Measurements from ENCODE around the gene ENDOV.

Gene ENDOV

GRCh38 chr17:80452173-80452915 is 37.4 kb downstream of the ENDOV start:
- H3K27me3 Mint-ChIP-seq (ENCODE audit: low read depth) = peaks cover 4% of the 10 kb centered on the region
- H3K4me3 Mint-ChIP-seq = no peak overlapping the region
- peaks cover 22% of the 10 kb centered on the region for H3K4me1 Mint-ChIP-seq (ENCODE audit: low read depth)
- H3K36me3 Mint-ChIP-seq (ENCODE audit: low read depth) = peaks cover 2% of the 10 kb centered on the region
- H3K9me3 Mint-ChIP-seq = no peaks in the 10 kb centered on the region
- no peak overlapping the region for H3K27ac Mint-ChIP-seq

- peaks cover 2% of the 10 kb centered on the region for H3K36me3 Mint-ChIP-seq (ENCODE audit: low read depth)
- H3K4me1 Mint-ChIP-seq (ENCODE audit: low read depth) = peaks cover 30% of the 10 kb centered on the region
- peak overlapping the region; percentile 98 for H3K27ac Mint-ChIP-seq
- peaks cover 10% of the 10 kb centered on the region for H3K27me3 Mint-ChIP-seq (ENCODE audit: low read depth)
- no peaks in the 10 kb centered on the region for H3K9me3 Mint-ChIP-seq
- H3K4me3 Mint-ChIP-seq = peak overlapping the region; percentile 94
Measured at GRCh38 chr17:80453126-80453997, 38.4 kb downstream of the ENDOV start.

GRCh38 chr17:80453998-80454556 is 39.1 kb downstream of the ENDOV start:
- H3K4me3 Mint-ChIP-seq = peak overlapping the region; percentile 94
- no peaks in the 10 kb centered on the region for H3K9me3 Mint-ChIP-seq
- H3K4me1 Mint-ChIP-seq (ENCODE audit: low read depth) = peaks cover 30% of the 10 kb centered on the region
- H3K36me3 Mint-ChIP-seq (ENCODE audit: low read depth) = peaks cover 2% of the 10 kb centered on the region
- peak overlapping the region; percentile 98 for H3K27ac Mint-ChIP-seq
- H3K27me3 Mint-ChIP-seq (ENCODE audit: low read depth) = peaks cover 15% of the 10 kb centered on the region

- Mint-ChIP-seq H3K36me3 (ENCODE audit: low read depth) (peaks cover 2% of the 10 kb centered on the region), H3K27me3 (ENCODE audit: low read depth) (peaks cover 21% of the 10 kb centered on the region), H3K4me3 (peak overlapping the region; percentile 94), H3K27ac (peak overlapping the region; percentile 94), H3K9me3 (no peaks in the 10 kb centered on the region), H3K4me1 (ENCODE audit: low read depth) (peaks cover 30% of the 10 kb centered on the region)
Measured at GRCh38 chr17:80454557-80455335, 39.8 kb downstream of the ENDOV start.

GRCh38 chr17:80455336-80455710 is 40.4 kb downstream of the ENDOV start:
- H3K4me3 Mint-ChIP-seq = peak overlapping the region; percentile 91
- H3K9me3 Mint-ChIP-seq = no peaks in the 10 kb centered on the region
- peaks cover 23% of the 10 kb centered on the region for H3K27me3 Mint-ChIP-seq (ENCODE audit: low read depth)
- peaks cover 30% of the 10 kb centered on the region for H3K4me1 Mint-ChIP-seq (ENCODE audit: low read depth)
- H3K36me3 Mint-ChIP-seq (ENCODE audit: low read depth) = peaks cover 2% of the 10 kb centered on the region
- H3K27ac Mint-ChIP-seq = peak overlapping the region; percentile 94

GRCh38 chr17:80455784-80456183 is 40.8 kb downstream of the ENDOV start:
- Mint-ChIP-seq H3K4me3 (peak overlapping the region; percentile 91), H3K4me1 (ENCODE audit: low read depth) (peaks cover 30% of the 10 kb centered on the region), H3K27me3 (ENCODE audit: low read depth) (peaks cover 27% of the 10 kb centered on the region), H3K27ac (peak overlapping the region; percentile 94), H3K9me3 (no peaks in the 10 kb centered on the region), H3K36me3 (ENCODE audit: low read depth) (peaks cover 2% of the 10 kb centered on the region)

GRCh38 chr17:80456465-80457235 is 41.7 kb downstream of the ENDOV start:
- Mint-ChIP-seq H3K9me3 (no peaks in the 10 kb centered on the region), H3K4me1 (ENCODE audit: low read depth) (peaks cover 30% of the 10 kb centered on the region), H3K27me3 (ENCODE audit: low read depth) (peaks cover 27% of the 10 kb centered on the region), H3K4me3 (peak overlapping the region; percentile 42), H3K36me3 (ENCODE audit: low read depth) (peaks cover 2% of the 10 kb centered on the region), H3K27ac (no peak overlapping the region)

GRCh38 chr17:80457236-80457856 is 42.4 kb downstream of the ENDOV start:
- Mint-ChIP-seq H3K36me3 (ENCODE audit: low read depth) (peaks cover 2% of the 10 kb centered on the region), H3K27ac (no peak overlapping the region), H3K9me3 (no peaks in the 10 kb centered on the region), H3K4me3 (peak overlapping the region; percentile 32), H3K4me1 (ENCODE audit: low read depth) (peaks cover 30% of the 10 kb centered on the region), H3K27me3 (ENCODE audit: low read depth) (peaks cover 27% of the 10 kb centered on the region)

GRCh38 chr17:80458016-80458415 is 43.0 kb downstream of the ENDOV start:
- H3K36me3 Mint-ChIP-seq (ENCODE audit: low read depth) = peaks cover 2% of the 10 kb centered on the region
- peaks cover 30% of the 10 kb centered on the region for H3K4me1 Mint-ChIP-seq (ENCODE audit: low read depth)
- H3K4me3 Mint-ChIP-seq = no peak overlapping the region
- H3K9me3 Mint-ChIP-seq = no peaks in the 10 kb centered on the region
- peaks cover 27% of the 10 kb centered on the region for H3K27me3 Mint-ChIP-seq (ENCODE audit: low read depth)
- H3K27ac Mint-ChIP-seq = no peak overlapping the region

- Mint-ChIP-seq H3K27ac (no peak overlapping the region), H3K36me3 (ENCODE audit: low read depth) (no peaks in the 10 kb centered on the region), H3K4me3 (no peak overlapping the region), H3K27me3 (ENCODE audit: low read depth) (peaks cover 27% of the 10 kb centered on the region), H3K4me1 (ENCODE audit: low read depth) (peaks cover 22% of the 10 kb centered on the region), H3K9me3 (no peaks in the 10 kb centered on the region)
Measured at GRCh38 chr17:80459234-80459633, 44.3 kb downstream of the ENDOV start.

- Mint-ChIP-seq H3K36me3 (ENCODE audit: low read depth) (no peaks in the 10 kb centered on the region), H3K27me3 (ENCODE audit: low read depth) (peaks cover 27% of the 10 kb centered on the region), H3K27ac (no peak overlapping the region), H3K4me3 (no peak overlapping the region), H3K9me3 (no peaks in the 10 kb centered on the region), H3K4me1 (ENCODE audit: low read depth) (peaks cover 19% of the 10 kb centered on the region)
Measured at GRCh38 chr17:80460429-80460834, 45.5 kb downstream of the ENDOV start.

GRCh38 chr17:80461528-80462160 is 46.7 kb downstream of the ENDOV start:
- no peaks in the 10 kb centered on the region for H3K36me3 Mint-ChIP-seq (ENCODE audit: low read depth)
- H3K4me1 Mint-ChIP-seq (ENCODE audit: low read depth) = peaks cover 14% of the 10 kb centered on the region
- no peak overlapping the region for H3K27ac Mint-ChIP-seq
- no peak overlapping the region for H3K4me3 Mint-ChIP-seq
- no peaks in the 10 kb centered on the region for H3K9me3 Mint-ChIP-seq
- H3K27me3 Mint-ChIP-seq (ENCODE audit: low read depth) = peaks cover 27% of the 10 kb centered on the region
